ENCODE data around the gene ADAMTS18.
"Not testable (repeated sequence)": the region's sequence is repeated elsewhere in the genome, so short reads cannot be mapped to it uniquely, and the experiment has no call there.

Gene ADAMTS18

GRCh38 chr16:77282345-77282744 is 152.5 kb downstream of the ADAMTS18 start:
- no peak for DNase-seq (ENCODE audit: low read depth in 2 of 2)

GRCh38 chr16:77279316-77279715 is 155.5 kb downstream of the ADAMTS18 start:
- DNase-seq (ENCODE audit: low read depth in 2 of 2) = not testable (repeated sequence)

- no peak for DNase-seq (ENCODE audit: low read depth in 2 of 2)
Measured at GRCh38 chr16:77277571-77277970, 157.3 kb downstream of the ADAMTS18 start.

GRCh38 chr16:77277141-77277540 is 157.7 kb downstream of the ADAMTS18 start:
- DNase-seq (ENCODE audit: low read depth in 2 of 2) = no peak

- no peak for DNase-seq (ENCODE audit: low read depth in 2 of 2)
Measured at GRCh38 chr16:77276661-77277060, 158.2 kb downstream of the ADAMTS18 start.

- not testable (repeated sequence) for DNase-seq (ENCODE audit: low read depth in 2 of 2)
Measured at GRCh38 chr16:77275303-77275702, 159.5 kb downstream of the ADAMTS18 start.

GRCh38 chr16:77273815-77274214 is 161.0 kb downstream of the ADAMTS18 start:
- DNase-seq (ENCODE audit: low read depth in 2 of 2) = no peak

GRCh38 chr16:77271532-77272426 is 163.1 kb downstream of the ADAMTS18 start:
- DNase-seq (ENCODE audit: low read depth in 2 of 2) = no peak

- DNase-seq (ENCODE audit: low read depth in 2 of 2) = not testable (repeated sequence)
Measured at GRCh38 chr16:77266185-77266584, 168.6 kb downstream of the ADAMTS18 start.

GRCh38 chr16:77262971-77263370 is 171.9 kb downstream of the ADAMTS18 start:
- no peak for DNase-seq (ENCODE audit: low read depth in 2 of 2)

GRCh38 chr16:77250400-77250799 is 184.4 kb downstream of the ADAMTS18 start:
- DNase-seq (ENCODE audit: low read depth in 2 of 2) = no peak

- no peak for DNase-seq (ENCODE audit: low read depth in 2 of 2)
Measured at GRCh38 chr16:77246150-77246549, 188.7 kb downstream of the ADAMTS18 start.

- not testable (repeated sequence) for DNase-seq (ENCODE audit: low read depth in 2 of 2)
Measured at GRCh38 chr16:77242471-77242870, 192.4 kb downstream of the ADAMTS18 start.

GRCh38 chr16:77238593-77238992 is 196.2 kb downstream of the ADAMTS18 start:
- DNase-seq (ENCODE audit: low read depth in 2 of 2) = no peak

- peak; percentile 84 to 85 for DNase-seq (ENCODE audit: low read depth in 2 of 2)
Measured at GRCh38 chr16:77236063-77236511, 198.7 kb downstream of the ADAMTS18 start.

- no peak for DNase-seq (ENCODE audit: low read depth in 2 of 2)
Measured at GRCh38 chr16:77234611-77235010, 200.2 kb downstream of the ADAMTS18 start.

GRCh38 chr16:77233799-77234519 is 200.9 kb downstream of the ADAMTS18 start:
- no peak for DNase-seq (ENCODE audit: low read depth in 2 of 2)

All from activated CD4-positive, alpha-beta T cell treated with anti-CD3 and anti-CD28 coated beads for 24 hours (primary cell).